ENCODE data around the gene ZNF605.
"Not testable (repeated sequence)": the region's sequence is repeated elsewhere in the genome, so short reads cannot be mapped to it uniquely, and the experiment has no call there.

Gene ZNF605

DNA sequence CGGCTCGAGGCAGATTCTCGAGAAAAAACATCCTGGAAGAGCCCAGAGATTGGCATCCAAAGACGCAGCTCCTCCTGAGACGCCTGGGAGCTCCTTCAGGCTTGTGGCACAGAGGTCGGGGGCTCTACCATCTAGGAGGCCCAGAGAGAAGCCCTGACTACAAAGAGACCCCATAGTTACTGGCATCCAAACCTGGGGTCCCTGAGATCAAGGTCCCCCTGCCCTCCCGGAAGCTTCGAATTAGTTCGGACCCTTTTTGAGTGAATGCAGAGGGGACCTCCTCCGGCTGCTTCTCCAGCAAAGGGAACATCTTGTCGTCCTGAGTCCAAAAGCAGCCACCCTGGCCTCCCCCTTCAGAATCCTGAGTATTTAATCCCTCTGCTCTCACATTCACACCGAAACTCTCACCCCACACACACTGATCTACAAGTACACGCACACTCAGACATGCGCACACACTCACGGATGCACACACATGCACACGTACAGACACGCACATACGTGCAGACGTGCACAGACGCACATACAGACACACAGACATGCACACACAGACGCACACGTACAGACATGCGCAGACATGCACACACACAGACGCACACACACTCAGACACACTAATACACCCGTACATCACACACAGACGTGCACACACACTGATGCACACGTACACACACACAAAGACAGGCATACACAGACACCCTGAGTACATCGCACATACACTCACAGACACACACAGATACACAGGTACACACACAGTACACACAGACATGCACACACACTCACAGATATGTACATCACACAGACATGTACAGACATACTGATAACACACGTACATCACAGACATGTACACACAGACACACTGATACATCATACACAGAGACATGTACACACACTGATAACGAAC, 5.9 kb downstream of the ZNF605 start:
- FAIRE-seq (no peak), DNase-seq (ENCODE audit: insufficient read length, low spot score) (no peak)

DNA sequence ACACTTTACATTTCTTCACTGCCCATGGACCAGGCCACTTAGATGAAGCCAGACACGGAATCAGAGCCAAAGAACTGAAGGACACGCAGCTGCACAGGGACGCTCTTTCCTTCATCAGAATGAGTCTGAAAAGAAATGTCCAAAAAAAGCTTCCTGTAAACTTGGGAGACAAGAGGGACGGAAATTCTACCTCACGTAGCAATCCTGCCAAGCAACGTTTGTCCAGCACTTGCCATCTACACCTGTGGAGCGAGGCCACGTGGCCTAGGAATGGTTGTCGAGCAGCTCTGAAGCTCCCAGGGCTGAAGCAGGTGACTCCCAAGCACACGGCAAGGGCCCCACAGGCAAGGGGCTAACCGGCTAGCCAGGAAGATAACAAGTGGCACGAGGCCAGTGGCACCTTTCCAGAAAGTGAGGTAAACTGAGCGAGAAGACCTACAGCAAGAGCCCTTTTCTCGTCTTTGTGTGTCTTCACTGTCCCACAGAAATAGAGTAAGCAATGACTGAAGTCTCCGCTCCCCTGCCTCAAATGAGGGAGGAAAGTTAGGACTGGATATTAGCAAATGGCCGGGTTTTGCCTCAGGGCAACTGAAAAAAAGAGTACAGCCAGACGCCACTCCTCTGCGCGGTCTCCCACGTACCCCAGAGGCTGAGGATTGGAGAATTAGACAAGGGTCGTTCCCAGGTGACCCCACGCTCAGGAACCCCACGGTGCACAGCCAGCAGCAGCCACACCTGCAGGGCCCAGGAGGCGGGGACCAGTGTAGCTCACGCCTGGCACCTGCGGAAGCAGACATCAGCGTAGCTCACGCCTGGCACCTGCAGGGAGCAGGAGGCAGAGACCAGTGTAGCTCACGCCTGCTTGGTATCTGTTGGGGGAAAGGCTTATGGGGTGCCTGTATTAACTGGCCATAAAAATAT, 7.7 kb downstream of the ZNF605 start:
- no peak for DNase-seq (ENCODE audit: insufficient read length, low spot score)
- FAIRE-seq = no peak

DNA sequence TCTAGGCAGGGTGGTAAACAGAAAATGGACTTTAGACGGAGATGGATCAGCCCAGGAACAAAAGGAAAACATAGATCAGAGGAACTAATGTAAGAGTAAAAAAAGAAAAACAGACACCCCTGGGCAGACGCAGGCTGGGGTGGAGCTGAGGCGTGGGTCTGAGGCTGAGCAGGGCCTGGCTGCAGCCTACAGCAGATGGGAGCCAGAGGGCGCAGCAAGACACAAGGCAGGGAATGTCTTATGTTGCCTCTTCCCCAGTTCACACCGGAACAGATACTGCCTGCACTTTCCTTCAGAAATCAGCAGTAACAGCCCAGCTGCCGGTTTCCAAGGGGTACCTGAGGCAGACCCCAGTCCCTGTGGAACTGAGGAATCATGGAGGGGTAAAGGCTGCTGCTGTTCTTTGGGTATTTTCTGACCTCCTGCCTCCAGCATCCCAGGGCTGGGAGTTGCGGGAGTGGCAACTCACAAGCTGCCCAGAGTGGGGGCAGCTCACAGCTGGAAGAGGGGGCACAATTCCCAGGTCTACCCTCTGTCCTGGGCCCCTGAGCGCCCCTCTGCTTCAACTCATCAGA, 9.8 kb downstream of the ZNF605 start:
- no peak for FAIRE-seq
- no peak for DNase-seq (ENCODE audit: insufficient read length, low spot score)

DNA sequence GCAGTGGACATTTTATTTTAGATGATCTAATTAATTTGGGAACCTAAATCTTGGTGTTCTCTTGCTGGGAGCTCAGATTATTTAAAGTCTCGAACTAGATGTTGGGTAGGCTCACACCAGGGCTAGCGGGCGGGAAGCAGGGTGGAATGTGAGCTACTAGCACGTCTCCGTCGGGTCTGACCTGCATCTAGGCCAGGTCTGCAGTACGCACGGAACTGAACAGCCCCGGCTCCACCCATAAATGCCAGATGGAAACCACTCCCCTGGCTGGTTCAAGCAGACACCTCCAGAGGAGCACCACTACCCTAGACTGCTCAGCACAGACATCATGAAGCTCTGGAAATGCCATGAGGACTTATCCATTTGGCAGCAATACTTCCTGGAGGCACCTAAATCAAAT, 10.3 kb downstream of the ZNF605 start:
- DNase-seq (ENCODE audit: insufficient read length, low spot score) = no peak
- no peak for FAIRE-seq

DNA sequence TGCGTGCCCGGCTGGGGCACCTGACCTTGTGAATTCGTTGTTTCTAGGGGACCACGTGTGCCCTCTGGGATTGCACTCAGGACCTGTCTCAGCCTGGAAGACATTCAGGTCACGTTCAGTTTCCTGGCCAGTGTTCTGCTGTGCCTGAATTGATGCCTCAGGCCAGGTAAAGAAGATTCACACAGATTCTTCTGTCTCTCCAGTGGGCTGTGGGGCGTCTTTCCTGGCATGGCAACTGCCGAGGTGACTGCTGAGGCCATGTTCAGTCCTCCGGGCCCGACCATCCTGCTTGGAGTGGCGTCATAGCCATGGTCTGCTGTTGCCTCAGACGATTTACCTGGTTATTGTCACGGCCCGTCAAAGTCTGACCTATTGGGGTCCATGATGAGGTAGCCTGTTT, 13.5 kb downstream of the ZNF605 start:
- FAIRE-seq = no peak
- no peak for DNase-seq (ENCODE audit: insufficient read length, low spot score)

DNA sequence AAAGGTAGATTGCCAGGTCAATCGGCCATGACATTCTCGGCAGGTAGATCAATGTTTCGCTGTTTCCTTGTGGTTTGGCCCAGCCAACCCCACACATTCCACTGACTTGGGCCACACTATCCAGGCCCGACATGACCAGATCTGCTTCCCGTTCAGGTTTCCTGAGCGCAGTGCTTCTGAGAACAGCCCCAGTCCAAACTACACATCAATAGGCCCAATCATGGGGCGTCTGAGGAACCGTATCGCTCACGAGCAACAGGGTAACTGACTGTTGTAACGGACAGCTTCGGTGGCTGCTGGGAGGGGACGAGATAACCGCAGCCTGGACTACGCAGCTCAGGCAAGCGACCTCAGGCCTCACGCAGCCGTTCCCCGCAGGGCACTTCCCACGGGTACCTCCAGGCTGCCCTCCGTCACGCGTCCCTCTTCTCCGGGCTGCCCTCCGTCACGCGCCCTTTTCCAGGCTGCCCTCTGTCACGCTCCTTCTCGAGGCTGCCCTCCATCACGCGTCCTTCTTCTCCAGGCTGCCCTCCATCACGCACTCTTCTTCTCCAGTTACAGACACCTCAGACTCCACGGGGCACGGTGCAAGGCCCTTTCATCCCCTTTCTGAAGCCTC, 14.7 kb downstream of the ZNF605 start:
- FAIRE-seq (no peak), DNase-seq (ENCODE audit: insufficient read length, low spot score) (no peak)

DNA sequence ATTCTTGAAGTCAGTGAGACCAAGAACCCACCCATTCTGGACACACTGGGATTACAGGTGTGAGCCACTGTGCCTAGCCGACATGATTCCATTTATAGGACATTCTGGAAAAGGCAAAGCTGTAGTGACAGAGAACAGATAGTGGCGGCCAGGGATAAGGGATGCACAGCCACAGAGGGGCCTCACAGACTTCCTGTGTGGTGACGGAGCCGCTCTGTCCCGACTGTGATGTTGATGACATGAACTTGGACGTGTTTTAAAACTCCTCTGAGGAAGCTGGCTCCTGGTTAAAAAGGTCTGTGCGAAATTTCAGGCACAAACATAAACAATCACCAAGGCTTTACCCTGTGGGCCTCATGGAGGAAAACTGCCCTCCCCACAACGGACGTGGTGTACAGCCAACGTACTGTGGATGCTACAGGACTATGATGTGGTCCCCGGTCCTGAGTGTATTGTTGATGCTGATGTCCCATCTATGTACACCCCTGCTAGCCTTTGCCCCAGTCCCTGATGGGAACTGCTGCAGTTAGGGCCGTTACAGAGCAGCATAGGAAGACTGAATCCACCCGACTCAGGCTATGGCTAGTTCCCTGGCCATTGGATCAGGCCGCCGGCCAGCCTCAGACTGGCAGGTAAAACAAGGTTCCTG, 15.9 kb downstream of the ZNF605 start:
- no peak for DNase-seq (ENCODE audit: insufficient read length, low spot score)
- no peak for FAIRE-seq

DNA sequence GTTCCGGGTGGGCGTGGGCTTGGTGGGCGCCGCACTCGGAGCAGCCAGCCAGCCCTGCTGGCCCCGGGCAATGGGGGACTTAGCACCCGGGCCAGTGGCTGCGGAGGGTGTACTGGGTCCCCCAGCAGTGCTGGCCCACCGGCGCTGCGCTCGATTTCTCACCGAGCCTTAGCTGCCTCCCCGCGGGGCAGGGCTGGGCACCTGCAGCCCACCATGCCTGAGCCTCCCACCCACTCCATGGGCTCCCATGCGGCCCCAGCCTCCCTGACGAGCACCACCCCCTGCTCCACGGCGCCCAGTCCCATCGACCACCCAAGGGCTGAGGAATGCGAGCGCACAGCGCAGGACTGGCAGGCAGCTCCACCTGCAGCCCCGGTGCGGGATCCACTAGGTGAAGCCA, 17.3 kb downstream of the ZNF605 start:
- not testable (repeated sequence) for DNase-seq (ENCODE audit: insufficient read length, low spot score); FAIRE-seq

DNA sequence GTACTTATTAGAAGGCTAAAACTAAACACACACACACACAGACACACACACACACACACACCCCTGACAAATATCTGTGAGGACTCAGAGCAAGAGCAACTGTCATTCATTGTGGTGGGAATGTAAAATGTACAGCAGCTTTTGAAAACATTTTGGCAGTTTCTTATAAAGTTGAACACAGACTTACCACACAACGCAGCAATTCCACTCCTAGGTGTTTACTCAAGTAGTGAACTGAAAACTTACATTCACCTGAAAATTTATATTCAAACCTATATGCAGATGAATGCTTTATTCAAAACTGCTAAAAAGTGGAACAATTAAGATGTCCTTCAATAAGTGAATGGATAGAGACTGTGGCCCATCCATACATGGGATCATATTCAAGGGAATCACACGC, 18.6 kb downstream of the ZNF605 start:
- FAIRE-seq (no peak), DNase-seq (ENCODE audit: insufficient read length, low spot score) (no peak)

DNA sequence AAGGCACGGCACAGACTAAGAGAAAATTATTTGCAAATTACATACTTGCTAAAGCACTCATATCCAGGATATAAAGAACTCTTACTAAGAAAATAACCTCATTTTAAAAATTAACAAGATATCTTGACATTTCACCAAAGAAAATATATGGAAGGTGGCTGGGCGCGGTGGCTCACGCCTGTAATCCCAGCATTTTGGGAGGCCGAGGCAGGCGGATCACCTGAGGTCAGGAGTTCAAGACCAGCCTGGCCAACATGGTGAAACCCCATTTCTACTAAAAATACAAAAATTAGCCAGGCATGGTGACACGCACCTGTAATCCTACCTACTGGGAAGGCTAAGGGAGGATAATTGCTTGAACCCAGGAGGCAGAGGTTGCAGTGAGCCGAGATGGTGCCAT, 19.2 kb downstream of the ZNF605 start:
- DNase-seq (ENCODE audit: insufficient read length, low spot score); FAIRE-seq: not testable (repeated sequence)

DNA sequence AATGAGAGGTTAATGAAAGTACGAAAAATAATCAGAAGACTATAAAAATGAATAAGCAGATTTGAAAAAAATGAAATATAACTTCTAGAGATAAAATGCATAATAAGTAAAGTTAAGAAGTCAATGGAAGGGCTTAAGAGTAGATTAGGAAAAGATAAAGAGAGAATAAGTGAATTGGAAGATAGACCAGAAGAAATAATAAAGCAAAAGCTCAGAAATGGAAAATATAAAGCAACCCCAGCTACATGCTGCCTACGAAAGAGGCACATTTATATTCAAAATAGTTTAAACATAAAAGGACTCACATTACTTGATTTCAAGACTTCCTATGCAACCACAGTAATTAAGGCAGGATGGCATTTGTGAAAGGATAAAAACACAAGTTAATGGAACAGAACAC, 19.9 kb downstream of the ZNF605 start:
- FAIRE-seq = no peak

DNA sequence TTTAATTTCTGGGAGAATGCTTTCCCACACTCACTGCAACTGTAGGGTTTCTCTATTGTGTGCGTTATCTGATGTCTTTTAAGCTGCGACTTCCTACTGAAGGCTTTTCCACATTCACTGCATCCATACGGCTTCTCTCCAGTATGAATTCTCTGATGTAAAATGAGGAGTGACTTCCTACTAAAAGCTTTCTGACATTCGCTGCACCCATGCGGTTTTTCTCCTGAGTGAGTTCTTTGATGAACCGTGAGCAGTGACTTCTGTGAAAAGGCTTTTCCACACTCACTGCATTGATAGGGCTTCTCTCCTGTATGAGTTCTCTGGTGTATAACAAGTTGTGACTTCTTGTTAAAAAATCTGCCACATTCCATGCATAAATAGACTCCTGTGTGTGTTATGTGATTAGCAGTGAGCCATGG, 29.7 kb downstream of the ZNF605 start:
- FAIRE-seq (no peak), DNase-seq (ENCODE audit: insufficient read length, low spot score) (no peak)

More for the DNA sequence above, 19.9 kb downstream of the ZNF605 start:
- DNase-seq (ENCODE audit: insufficient read length, low spot score) = no peak

DNA sequence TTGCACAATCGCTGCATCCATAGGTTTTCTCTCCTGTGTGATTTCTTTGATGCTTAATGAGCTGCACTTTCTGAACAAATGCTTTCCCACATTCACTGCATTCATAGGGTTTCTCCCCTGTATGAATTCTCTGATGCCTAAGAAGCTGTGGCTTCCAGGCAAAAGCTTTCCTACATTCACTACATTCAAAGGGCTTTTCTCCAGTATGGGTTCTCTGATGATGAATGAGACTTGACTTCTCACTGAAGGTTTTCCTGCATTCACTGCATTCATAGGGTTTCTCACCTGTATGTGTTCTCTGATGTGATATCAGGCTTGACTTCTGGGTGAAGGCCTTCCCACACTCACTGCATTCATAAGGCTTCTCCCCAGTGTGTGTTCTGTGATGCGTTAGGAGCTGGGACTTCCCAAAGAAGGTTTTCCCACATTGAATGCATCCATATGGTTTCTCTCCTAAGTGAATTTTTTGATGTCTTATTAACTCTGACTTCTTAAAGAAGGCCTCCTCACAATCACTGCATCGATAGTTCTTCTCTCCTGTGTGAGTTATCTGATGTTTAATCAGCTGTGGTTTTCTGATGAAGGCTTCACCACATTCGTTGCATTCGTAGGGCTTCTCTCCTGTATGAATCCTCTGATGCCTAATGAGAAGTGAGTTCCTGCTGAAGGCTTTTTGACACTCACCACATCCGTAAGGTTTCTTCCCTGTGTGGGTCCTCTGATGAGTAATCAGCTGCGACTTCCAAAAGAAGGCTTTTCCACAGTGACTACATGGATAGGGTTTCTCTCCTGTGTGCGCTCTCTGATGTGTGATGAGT, 30.3 kb downstream of the ZNF605 start:
- no peak for FAIRE-seq
- DNase-seq (ENCODE audit: insufficient read length, low spot score) = no peak

DNA sequence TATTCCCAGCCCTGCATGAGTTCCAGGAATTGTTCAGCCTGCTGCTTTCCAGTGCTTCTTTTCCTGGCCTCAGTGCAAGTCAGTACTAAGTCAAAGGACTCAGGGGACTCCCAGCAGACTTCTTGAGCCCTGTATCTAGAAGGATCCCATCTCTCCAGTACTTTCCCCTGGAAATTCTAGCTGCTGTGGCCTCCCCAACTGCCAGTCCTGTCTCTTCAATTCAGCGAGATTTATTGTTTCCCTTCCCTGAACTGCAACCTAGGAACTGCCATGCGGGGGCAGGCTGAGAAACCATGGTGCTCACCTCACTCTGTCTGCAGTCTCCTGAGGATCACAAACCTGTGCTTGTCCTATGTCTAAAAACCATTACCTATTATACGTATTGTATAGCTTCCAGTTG, 31.8 kb downstream of the ZNF605 start:
- DNase-seq (ENCODE audit: insufficient read length, low spot score) (no peak), FAIRE-seq (no peak)

DNA sequence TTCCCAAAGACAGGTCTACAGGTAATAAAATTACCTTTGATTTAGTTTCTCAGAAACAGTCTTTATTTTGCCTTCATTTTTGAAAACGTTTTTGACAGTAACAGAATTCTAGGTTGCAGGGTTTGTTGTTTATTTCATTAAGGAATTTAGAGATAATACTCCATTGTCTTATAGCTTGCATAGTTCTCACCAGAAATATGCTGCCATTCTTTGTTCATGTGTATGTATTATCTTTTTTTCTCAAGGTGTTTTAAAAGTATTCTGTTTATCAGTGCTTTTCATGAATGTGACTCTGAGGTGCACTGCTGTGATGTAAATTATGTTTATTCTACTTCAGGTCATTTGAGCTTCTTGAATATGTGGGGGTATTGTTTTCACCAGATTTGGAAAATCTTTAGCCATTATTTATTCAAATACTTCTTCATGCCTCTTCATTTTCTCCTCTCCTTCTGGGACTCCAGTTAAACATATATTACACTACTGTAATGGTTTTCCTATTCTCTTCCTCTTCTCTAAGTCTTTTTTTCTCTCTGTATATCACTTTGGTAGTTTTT, 32.7 kb downstream of the ZNF605 start:
- FAIRE-seq = no peak
- no peak for DNase-seq (ENCODE audit: insufficient read length, low spot score)

DNA sequence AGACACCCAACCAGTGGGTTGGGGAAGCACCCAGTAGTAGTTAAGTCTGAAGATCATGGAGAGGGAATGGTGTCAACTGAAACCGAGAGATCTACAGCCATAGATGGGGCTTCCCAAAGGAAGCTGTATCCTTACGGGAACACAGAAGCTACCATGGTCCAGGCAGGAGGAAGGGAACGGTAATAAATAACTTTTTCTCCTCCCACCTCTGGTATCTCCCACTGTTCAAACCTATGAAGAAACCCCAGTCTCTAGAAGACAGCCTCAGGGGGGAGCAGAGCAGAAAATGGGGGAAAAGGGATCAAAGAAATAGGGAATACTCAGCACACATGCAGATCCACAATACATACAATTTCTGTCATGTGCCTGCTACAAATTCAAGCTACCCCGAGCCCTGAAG, 33.4 kb downstream of the ZNF605 start:
- DNase-seq (ENCODE audit: insufficient read length, low spot score) = no peak
- FAIRE-seq = no peak

DNA sequence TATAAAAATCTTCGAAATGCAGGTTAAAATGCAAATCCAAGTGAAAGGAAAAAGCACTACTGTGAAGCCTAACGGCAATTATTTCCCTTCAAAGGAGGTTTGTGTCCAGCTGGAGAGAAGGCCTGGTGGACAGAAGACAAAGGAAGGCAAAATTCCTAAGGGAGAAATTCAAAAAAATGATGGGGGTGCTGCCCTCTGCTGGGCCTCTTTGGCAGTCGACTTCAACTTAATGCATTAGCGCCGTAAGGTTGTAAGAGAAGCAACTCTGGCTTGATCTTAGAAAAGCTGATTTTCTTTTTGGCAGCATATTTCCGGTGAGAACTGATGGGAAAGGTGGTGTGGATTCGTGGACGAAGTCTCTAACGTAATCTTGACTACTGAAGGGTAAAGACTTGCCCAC, 34.4 kb downstream of the ZNF605 start:
- no peak for DNase-seq (ENCODE audit: insufficient read length, low spot score)
- FAIRE-seq = no peak

DNA sequence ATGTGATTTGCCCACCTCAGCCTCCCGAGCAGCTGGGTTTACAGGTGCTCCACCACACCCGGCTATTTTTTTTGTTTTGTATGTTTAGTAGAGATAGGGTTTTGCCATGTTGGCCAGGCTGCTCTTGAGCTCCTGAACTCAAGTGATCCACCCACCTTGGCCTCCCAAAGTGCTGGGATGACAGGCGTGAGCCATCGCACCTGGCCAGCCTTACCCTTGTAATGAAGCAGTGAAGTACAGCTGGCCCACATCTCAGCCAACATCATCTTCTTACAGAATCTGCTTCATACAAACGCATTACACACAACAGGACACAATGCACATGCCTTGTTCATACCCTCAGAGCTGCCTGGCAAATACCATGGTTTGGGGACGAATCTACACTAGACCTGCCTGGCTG, 37.4 kb downstream of the ZNF605 start:
- FAIRE-seq = no peak
- DNase-seq (ENCODE audit: insufficient read length, low spot score) = no peak

DNA sequence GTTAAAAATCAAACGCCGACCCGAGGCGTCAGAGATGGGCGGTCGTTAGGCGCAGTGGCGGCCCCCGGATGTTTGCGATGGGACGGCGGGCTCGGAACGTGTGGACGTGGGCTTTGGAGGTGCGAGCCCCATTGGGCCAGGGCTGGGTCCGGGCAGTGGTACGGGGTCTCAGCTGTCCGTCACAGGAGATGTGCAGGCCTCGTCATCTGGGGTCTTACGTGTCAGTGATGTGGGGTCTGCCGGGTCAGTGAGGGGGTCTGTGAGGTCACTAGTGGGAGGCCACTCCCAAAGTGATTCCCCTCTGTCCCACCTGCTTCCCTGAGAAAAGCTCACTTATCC, 47.1 kb downstream of the ZNF605 start:
- FAIRE-seq (no peak), DNase-seq (ENCODE audit: insufficient read length, low spot score) (no peak)

Measured in HTR-8/SVneo (cell line).